ENCODE data around the gene AMER2.

DNA sequence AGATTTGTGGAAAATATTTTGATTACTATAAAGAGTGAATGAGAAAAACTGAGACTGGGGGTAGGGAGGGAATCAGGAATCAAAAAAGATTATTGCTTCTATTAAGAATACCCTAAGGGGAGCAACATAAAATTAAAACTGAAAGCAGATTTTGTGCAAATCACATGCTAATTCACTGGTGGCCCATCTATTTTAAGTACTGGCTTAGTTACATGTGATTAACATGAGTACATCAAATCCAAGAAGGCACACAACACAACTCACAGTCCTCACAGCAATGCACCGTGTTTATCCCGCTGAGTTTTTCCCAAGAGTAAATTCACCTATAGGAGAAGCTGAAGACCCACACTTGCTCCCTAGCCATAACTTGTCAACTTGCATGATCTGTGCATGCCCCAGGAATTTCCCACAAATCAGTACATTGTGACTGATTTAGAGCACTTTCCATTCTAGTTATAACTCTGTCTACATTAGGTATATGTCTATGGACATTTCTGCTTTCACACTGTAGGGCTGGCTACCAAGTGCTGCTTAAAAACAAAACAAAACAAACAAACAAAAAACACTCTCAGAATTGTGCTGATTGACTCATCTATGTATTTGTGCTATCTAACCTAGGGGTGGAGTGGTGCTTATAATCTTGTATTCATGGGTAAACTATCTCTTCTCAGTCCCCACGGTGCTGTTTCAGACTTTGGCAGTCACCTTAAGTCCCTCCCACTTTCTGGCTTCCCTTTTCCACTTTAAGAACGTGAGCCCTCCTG is 24.3 kb downstream of the AMER2 start:
- TF ChIP-seq, protein P1, sequence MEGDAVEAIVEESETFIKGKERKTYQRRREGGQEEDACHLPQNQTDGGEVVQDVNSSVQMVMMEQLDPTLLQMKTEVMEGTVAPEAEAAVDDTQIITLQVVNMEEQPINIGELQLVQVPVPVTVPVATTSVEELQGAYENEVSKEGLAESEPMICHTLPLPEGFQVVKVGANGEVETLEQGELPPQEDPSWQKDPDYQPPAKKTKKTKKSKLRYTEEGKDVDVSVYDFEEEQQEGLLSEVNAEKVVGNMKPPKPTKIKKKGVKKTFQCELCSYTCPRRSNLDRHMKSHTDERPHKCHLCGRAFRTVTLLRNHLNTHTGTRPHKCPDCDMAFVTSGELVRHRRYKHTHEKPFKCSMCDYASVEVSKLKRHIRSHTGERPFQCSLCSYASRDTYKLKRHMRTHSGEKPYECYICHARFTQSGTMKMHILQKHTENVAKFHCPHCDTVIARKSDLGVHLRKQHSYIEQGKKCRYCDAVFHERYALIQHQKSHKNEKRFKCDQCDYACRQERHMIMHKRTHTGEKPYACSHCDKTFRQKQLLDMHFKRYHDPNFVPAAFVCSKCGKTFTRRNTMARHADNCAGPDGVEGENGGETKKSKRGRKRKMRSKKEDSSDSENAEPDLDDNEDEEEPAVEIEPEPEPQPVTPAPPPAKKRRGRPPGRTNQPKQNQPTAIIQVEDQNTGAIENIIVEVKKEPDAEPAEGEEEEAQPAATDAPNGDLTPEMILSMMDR (IDR thresholded peaks at IDR 0.05; ENCODE audit: low read depth, low read length), result no peak
- TF ChIP-seq EZH2phosphoT487 (IDR thresholded peaks at IDR 0.05; ENCODE audit: low read depth), result no peak
